SK-N-SH (cell line): ENCODE measurements around the gene RBM4B. TPM values are rescaled to one million over a fixed set of nuclear protein-coding genes. Genes with fewer than 3 reads are reported as not detected.
A peak's percentile ranks its signal among the peaks of the same experiment; 100 is the strongest.

ENCODE experiments used
- CTCF ChIA-PET: fragments of 300-600, 350-600 bp; formaldehyde crosslinking; extraction: SDS; loops from one replicate; lab custom pipeline; 2021; lab: Yijun Ruan, JAX
- POLR2A ChIA-PET: fragments of 350-600 bp; sonication (Branson Sonifier 250); formaldehyde crosslinking; extraction: SDS; loops from one replicate; lab custom pipeline; 2020; ENCODE audit warnings: antibody characterized with exemption, inconsistent platforms; lab: Yijun Ruan, JAX
- DNase-seq: peaks from one replicate; pipeline ENCODE4 v3.0.0; 2012
- H2AFZ ChIP-seq: fragments of 200-600 bp; sonication (generic); 2 replicates; pipeline ENCODE4 v1.8.1; 2016; ENCODE audit warnings: antibody characterized with exemption, mild to moderate bottlenecking, low read depth
- H3F3A ChIP-seq: fragments of 200-600 bp; sonication (generic); replicated peaks from 2 replicates; pipeline ENCODE3; 2016; ENCODE audit warnings: antibody characterized with exemption, mild to moderate bottlenecking; ENCODE audit not compliant: insufficient read depth
- H3K27ac ChIP-seq, 2 experiments: fragments of 200-500 bp in 1 of 2; fragments of 200-600 bp in 1 of 2; sonication (Bioruptor generic) in 1 of 2; sonication (generic), shearing (Covaris generic) in 1 of 2; 2 replicates each; pipeline versions ENCODE4 v1.5.1 to v1.6.1; 2014 to 2016; ENCODE audit warnings: low read depth in 2 of 2, inconsistent platforms in 1 of 2, low read length in 1 of 2, mild to moderate bottlenecking in 1 of 2, mixed read lengths in 1 of 2
- H3K27me3 ChIP-seq: fragments of 200-600 bp; sonication (generic), shearing (Covaris generic); 2 replicates; pipeline ENCODE4 v1.6.1; 2016; ENCODE audit warnings: mixed run types; ENCODE audit not compliant: insufficient read depth
- H3K36me3 ChIP-seq, 2 experiments: fragments of 200-500 bp in 1 of 2; fragments of 200-600 bp in 1 of 2; sonication (Bioruptor generic) in 1 of 2; sonication (generic) in 1 of 2; replicated peaks in 1 of 2; 2 replicates each; pipeline versions ENCODE3 to v1.5.1; 2014 to 2016; ENCODE audit warnings: low read length in 1 of 2, mild to moderate bottlenecking in 1 of 2; ENCODE audit not compliant: insufficient read depth in 2 of 2, control insufficient read depth in 1 of 2
- H3K4me1 ChIP-seq, 2 experiments: fragments of 200-500 bp in 1 of 2; fragments of 200-600 bp in 1 of 2; sonication (Bioruptor generic) in 1 of 2; sonication (generic), shearing (Covaris generic) in 1 of 2; 2 replicates each; pipeline versions ENCODE4 v1.5.1 to v1.6.1; 2014 to 2016; ENCODE audit warnings: low read depth in 1 of 2, low read length in 1 of 2, mixed run types in 1 of 2; ENCODE audit not compliant: insufficient read depth in 2 of 2, control insufficient read depth in 1 of 2
- H3K4me2 ChIP-seq: fragments of 200-600 bp; sonication (generic), shearing (Covaris generic); 2 replicates; pipeline ENCODE4 v1.6.1; 2017; ENCODE audit warnings: mixed run types
- H3K4me3 ChIP-seq, 2 experiments: fragments of 200-500 bp in 1 of 2; fragments of 200-600 bp in 1 of 2; sonication (Bioruptor generic) in 1 of 2; sonication (generic), shearing (Covaris generic) in 1 of 2; 2 replicates each; pipeline versions ENCODE4 v1.5.1 to v1.8.1; 2014 to 2016; ENCODE audit warnings: low read depth in 2 of 2, inconsistent platforms in 1 of 2, low read length in 1 of 2, mild to moderate bottlenecking in 1 of 2, mixed read lengths in 1 of 2, moderate library complexity in 1 of 2
- H3K79me2 ChIP-seq: fragments of 200-600 bp; sonication (generic); 2 replicates; pipeline ENCODE4 v1.8.1; 2017; ENCODE audit warnings: mild to moderate bottlenecking; ENCODE audit not compliant: insufficient read depth
- H3K9ac ChIP-seq: fragments of 200-600 bp; sonication (generic); 2 replicates; pipeline ENCODE4 v1.6.1; 2017; ENCODE audit warnings: mixed run types
- H3K9me2 ChIP-seq: fragments of 200-600 bp; sonication (generic); 2 replicates; pipeline ENCODE4 v1.6.1; 2017; ENCODE audit warnings: mixed run types
- H3K9me3 ChIP-seq: fragments of 200-600 bp; sonication (generic); 2 replicates; pipeline ENCODE4 v1.6.1; 2017; ENCODE audit warnings: mixed run types, mild to moderate bottlenecking, moderate library complexity
- H4K20me1 ChIP-seq: fragments of 200-600 bp; sonication (generic); 2 replicates; pipeline ENCODE4 v1.6.1; 2017; ENCODE audit warnings: mild to moderate bottlenecking, mixed run types; ENCODE audit not compliant: insufficient read depth
- CTCF ChIP-seq: fragments of 200-600 bp; sonication (generic); IDR thresholded peaks from 2 replicates; pipeline ENCODE4 v1.6.1; 2017; ENCODE audit warnings: antibody characterized with exemption, mild to moderate bottlenecking, moderate library complexity
- EZH2phosphoT487 ChIP-seq: fragments of 200-600 bp; sonication (generic); IDR thresholded peaks from 2 replicates; pipeline ENCODE4 v1.6.1; 2017; ENCODE audit warnings: low read depth, mixed run types, mild to moderate bottlenecking, antibody characterized with exemption, moderate library complexity, borderline replicate concordance
- FOSL2 ChIP-seq: IDR thresholded peaks from 2 replicates; pipeline ENCODE4 v1.4.0; 2012; ENCODE audit warnings: low read depth, mild to moderate bottlenecking, moderate library complexity, borderline replicate concordance
- FOXM1 ChIP-seq: IDR thresholded peaks from 2 replicates; pipeline ENCODE4 v1.4.0; 2012; ENCODE audit warnings: low read depth, mild to moderate bottlenecking
- GABPA ChIP-seq: IDR thresholded peaks from 2 replicates; pipeline ENCODE4 v1.4.0; 2012; ENCODE audit warnings: low read depth, mild to moderate bottlenecking
- GATA2 ChIP-seq: sonication (generic); formaldehyde crosslinking; IDR thresholded peaks from 2 replicates; pipeline ENCODE4 v1.5.0; 2020; ENCODE audit warnings: mild to moderate bottlenecking, missing genetic modification reagents
- JUND ChIP-seq: IDR thresholded peaks from 2 replicates; pipeline ENCODE4 v1.4.0; 2012
- MAX ChIP-seq: IDR thresholded peaks from 2 replicates; pipeline ENCODE4 v1.4.0; 2012; ENCODE audit warnings: low read depth
- MEF2A ChIP-seq: IDR thresholded peaks from 2 replicates; pipeline ENCODE4 v1.4.0; 2012; ENCODE audit warnings: low read depth, borderline replicate concordance
- NFIC ChIP-seq: IDR thresholded peaks from 2 replicates; pipeline ENCODE4 v1.4.0; 2012; ENCODE audit warnings: borderline replicate concordance
- POLR2AphosphoS5 ChIP-seq: IDR thresholded peaks from 2 replicates; pipeline ENCODE4 v1.6.1; 2012; ENCODE audit warnings: low read depth, low read length
- RAD21 ChIP-seq: IDR thresholded peaks from 2 replicates; pipeline ENCODE4 v1.6.1; 2012; ENCODE audit warnings: mild to moderate bottlenecking, low read length
- RCOR1 ChIP-seq: fragments of 150-350 bp; IDR thresholded peaks from 2 replicates; pipeline ENCODE4 v1.6.1; 2017; ENCODE audit warnings: antibody characterized with exemption, low read length
- RFX5 ChIP-seq: IDR thresholded peaks from 2 replicates; pipeline ENCODE4 v1.6.1; 2012; ENCODE audit warnings: mild to moderate bottlenecking, improper control_type of control experiment, low read length
- SMC3 ChIP-seq: IDR thresholded peaks from 2 replicates; pipeline ENCODE4 v1.6.1; 2012; ENCODE audit warnings: low read depth, low read length, improper control_type of control experiment
- TEAD4 ChIP-seq: IDR thresholded peaks from 2 replicates; pipeline ENCODE4 v1.4.0; 2012; ENCODE audit warnings: mild to moderate bottlenecking, borderline replicate concordance; ENCODE audit not compliant: insufficient read depth
- USF1 ChIP-seq: IDR thresholded peaks from 2 replicates; pipeline ENCODE4 v1.4.0; 2012; ENCODE audit warnings: low read depth, borderline replicate concordance
- USF2 ChIP-seq: fragments of 150-350 bp; IDR thresholded peaks from 2 replicates; pipeline ENCODE4 v1.6.1; 2017; ENCODE audit warnings: antibody characterized with exemption, low read length, low read depth, borderline replicate concordance
- YY1 ChIP-seq: IDR thresholded peaks from 2 replicates; pipeline ENCODE4 v1.4.0; 2012; ENCODE audit warnings: low read depth, mild to moderate bottlenecking
- WGBS: methylation state at CpG from one replicate; pipeline ENCODE4 v1.1.6; 2017; ENCODE audit warnings: low lambda C conversion rate; 5-methylcytosine and 5-hydroxymethylcytosine counted together
- polyA plus RNA-seq, 3 experiments: library from polyadenylated mRNA; depleted of rRNA; stranded (reverse); fragments of >200 nt; gene quantifications; 2 replicates each; pipeline ENCODE4 v1.2.3, GENCODE V29; 2012

RBM4B gene
- polyA plus RNA-seq, 1 of the 3 experiments (the other 2 are of a cell fraction) = 31.1 TPM

GRCh38 chr11:66694732-66695207 is 17.1 kb upstream of the RBM4B start (continued):
- TF ChIP-seq USF1 (no peak), FOSL2 (no peak), EZH2phosphoT487 (no peak), RAD21 (peak; percentile 89), TEAD4 (no peak), CTCF (peak; percentile 98), RCOR1 (0 out of 2 replicates have a peak, but pooled peaks have one; percentile 36), USF2 (no peak), MEF2A (no peak), GABPA (no peak), FOXM1 (no peak), SMC3 (peak; percentile 98), RFX5 (no peak), GATA2 (CRISPR knock-in tag) (no peak)

- DNase-seq = no peak
- POLR2A ChIA-PET = no interaction called here
- Histone ChIP-seq H2AFZ (no peak overlapping the region), H3K4me1 (no peaks in the 10 kb centered on the region), H3K9ac (no peak overlapping the region), H3K4me3 (no peak overlapping the region), H3K4me2 (no peak overlapping the region), H3K36me3 (peaks cover 0 to 46% of the 10 kb centered on the region in 2 experiments), H3K9me2 (no peaks in the 10 kb centered on the region), H3F3A (no peaks in the 10 kb centered on the region), H4K20me1 (no peaks in the 10 kb centered on the region), H3K9me3 (no peaks in the 10 kb centered on the region), H3K27ac (no peak overlapping the region), H3K79me2 (no peaks in the 10 kb centered on the region), H3K27me3 (no peaks in the 10 kb centered on the region)
- CTCF ChIA-PET = interaction anchor here (0.7 to 6.6 kb wide), 11 partner anchors 9 to 308 kb away, joined by 3 to 52 read pairs (median 3); partner anchors contain the start of gene C11orf86
- TF ChIP-seq CTCF (no peak), RFX5 (no peak), MAX (no peak), NFIC (no peak), YY1 (no peak), GATA2 (CRISPR knock-in tag) (no peak), JUND (no peak), POLR2AphosphoS5 (no peak)
- WGBS = 80% methylated on average over 10 of the region's 13 CpGs
Measured at GRCh38 chr11:66694056-66694410, 16.3 kb upstream of the RBM4B start.
